SH-SY5Y (cell line): ENCODE results near the gene NCK2.

Source experiments
- GATA2 ChIP-seq: IDR thresholded peaks from 2 replicates; pipeline ENCODE4 v1.6.1; 2011; ENCODE audit warnings: mild to moderate bottlenecking, low read depth, low read length
- GATA3 ChIP-seq: IDR thresholded peaks from 2 replicates; pipeline ENCODE4 v1.6.1; 2011; ENCODE audit warnings: low read depth, mild to moderate bottlenecking, low read length, moderate library complexity

- no peak for TF ChIP-seq GATA2
- TF ChIP-seq GATA3 = no peak
These were observed 108.8 kb downstream of the NCK2 start for GRCh38 chr2:105853354-105854088.
